Raji (cell line): ENCODE results near the gene WBP1.

Source experiments
- POLR2A ChIP-seq: IDR thresholded peaks from 2 replicates; pipeline ENCODE4 v1.6.1; 2011; ENCODE audit warnings: low read depth, low read length, control low read depth; ENCODE audit not compliant: insufficient read depth

WBP1 gene

DNA sequence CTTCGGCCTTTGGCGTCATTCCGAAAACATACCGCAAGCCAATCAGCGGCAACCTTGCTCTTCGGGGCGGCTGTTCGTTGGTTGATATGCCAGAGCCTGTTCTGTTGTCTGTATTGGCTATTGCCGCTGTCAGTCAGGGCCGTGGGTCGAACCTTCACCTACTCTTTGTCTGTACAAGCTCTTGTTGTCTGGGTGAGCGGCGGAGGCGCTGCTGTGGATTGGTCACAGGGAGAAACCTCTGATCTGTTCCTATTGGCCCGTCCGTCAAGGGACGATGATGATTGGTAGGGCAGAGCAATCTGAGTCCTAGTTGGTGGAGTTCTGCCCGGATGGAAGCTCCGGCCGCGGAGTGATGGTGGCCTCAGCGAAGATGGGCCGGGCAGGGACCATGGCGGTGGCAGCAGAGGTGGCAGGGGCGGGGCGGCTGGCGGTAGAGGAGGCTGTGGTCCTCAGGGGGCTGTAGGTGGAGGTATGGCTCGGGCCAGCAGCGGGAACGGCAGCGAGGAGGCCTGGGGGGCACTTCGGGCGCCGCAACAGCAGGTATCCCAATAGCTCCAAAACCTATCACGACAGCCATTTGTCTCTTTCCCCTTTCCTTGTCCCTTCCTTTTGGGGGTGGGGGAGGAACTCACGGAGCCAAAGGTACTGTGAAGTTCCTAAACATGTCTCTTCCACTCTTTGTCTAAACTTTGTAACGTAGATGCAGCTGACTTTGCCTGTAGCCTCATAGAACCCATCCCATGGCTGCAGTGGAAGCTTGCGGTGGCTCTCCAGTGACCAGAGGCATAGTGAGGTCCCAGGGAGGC, at the start of gene WBP1:
WBP1 (plus strand) TSS at position 307 of the 806 bp plus-strand sequence; CDS start at position 472, 165 bp downstream.
- TF ChIP-seq POLR2A = peak; percentile 46

DNA sequence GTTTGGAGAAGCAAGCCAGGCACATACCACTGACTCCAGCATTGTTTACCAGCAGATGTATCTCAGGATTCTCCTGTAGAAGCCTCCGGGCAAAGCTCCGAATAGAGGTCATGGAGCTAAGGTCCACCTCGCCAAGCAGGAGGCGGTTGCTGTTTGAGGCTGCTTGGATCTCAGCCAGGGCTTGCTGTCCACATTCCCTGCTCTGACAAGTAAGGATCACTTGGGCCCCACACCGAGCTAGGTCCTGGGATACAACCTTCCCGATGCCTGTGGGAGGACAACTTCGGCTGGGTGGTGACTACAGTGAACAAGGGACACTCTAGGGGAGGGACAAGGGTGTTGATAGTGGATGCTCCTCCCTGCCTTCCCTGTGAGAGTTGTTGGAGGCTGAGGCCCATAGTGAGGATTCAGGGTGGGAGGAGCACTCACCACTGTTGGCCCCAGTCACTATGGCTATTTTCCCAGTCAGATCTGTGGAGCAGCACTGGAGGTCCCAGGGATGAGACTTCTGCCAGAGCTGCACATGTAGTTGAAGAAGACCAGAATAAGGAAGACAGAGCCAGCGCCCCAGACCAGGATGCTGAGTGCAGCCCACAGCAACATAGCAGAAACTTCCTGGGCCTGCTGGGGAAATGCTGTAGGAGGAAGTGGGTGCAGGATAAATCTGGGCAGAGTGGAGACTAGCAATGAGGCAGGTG, 45.1 kb upstream of the WBP1 start:
- no peak for TF ChIP-seq POLR2A

DNA sequence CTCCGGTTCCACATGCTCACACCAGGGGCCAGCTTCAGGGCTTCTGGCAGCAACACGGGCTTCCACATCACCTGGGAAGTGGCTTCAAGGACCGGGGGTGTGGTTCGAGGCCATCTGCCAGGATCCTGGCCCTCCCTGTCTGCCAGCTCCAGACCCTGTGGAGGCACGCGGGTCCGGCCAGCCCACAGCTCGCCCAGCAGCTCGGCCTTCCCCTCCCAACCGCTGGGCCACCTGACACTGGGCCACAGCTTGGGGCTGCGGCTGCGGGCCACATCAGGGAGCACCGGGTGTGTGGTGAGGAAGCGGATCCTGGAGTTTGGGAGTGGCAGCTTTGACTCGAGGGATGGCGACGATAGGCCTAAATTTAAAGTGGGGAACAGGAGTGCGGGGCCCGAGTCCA, 43.8 kb upstream of the WBP1 start:
- TF ChIP-seq POLR2A = no peak

DNA sequence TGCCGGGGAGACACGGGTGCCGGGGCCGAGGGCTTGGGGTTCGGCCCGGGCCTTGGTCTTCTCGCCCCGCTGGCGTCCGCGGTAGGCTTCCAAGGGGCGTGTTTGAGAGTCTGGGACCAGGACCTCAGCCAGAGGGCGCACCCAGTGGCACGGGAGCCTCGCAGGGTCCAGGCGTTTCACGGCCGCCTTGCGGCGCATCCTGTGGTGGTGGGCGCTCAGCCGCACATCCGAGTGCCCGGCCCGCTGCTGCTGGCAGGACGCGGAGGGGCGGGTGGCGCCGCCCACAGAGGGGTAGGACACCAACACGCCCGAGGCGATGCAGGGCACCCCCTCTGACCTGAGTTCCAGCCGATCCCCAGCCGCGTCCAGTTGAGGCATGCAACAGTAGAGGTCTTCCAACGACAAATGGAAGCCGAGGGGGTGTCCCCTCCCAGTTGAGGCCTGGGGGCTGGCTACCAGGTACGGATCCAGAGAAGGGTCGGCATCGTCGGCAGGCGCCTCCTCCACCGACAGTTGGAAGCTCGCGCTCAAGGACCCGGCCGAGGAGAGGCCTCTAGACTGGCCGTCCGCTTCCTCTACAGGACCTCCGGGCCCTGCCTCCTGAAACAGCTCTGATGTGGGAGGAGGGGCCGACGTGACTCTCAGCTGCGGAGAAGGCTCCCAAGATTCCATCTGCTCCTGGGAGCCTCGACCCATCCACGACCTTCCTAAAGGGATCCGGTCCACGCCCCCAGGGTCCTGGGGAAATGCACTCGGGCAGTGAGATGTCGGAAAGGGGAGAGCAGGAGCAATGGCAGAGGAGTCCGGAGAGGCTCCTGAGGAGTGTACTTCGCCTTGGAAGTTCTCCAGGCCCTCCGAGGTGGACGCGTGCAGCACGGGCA, 43.1 kb upstream of the WBP1 start:
- no peak for TF ChIP-seq POLR2A

DNA sequence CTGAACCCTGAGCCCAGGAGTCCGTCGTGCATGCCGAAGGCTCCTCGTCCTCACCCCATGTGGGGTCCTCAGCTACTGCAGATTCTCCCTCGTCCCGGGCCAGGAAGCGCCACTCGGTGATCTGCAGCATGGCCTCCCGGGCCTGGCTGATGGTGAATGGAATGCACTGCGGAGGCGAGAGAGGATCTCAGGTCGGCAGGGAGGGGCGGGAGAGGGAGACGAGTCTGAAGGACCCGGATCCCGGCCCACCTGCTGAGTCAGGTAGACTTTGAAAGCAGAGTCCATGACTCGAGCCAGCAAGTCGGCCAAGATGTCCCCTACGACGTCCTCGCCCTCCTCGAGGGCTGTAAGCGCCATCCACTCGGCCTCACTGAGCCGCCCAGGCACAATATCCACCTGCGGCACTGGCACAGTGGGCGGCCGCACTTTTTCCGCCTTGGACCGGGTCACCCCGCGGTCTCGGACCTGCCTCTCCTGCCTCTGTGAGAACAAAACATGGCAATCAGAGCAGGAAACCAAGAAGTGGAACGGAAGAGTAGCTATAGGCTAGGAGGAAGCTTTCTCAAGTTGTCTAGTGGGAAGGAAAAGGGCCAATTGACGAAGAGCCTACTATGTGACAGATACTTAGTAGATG, 42.4 kb upstream of the WBP1 start:
- TF ChIP-seq POLR2A = no peak

DNA sequence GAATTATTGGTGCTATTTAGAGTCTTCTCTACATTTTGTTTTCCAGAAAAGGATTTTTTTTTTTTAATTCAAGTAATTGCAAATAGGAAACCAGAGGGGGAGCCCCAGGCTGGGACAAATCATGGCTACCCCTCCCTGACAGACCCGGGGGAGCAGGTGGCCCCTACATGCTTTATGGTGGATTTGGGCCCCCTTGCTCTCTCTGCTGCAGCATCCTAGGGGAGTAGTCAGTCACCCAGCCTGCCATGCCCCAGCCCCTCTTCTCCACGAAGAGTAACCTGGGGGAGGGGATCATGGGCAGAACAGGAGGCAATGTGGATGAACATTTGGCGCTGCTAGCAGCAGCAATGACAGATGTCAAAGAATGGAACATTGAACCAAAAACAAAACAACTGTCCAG, 41.5 kb upstream of the WBP1 start:
- TF ChIP-seq POLR2A = no peak

DNA sequence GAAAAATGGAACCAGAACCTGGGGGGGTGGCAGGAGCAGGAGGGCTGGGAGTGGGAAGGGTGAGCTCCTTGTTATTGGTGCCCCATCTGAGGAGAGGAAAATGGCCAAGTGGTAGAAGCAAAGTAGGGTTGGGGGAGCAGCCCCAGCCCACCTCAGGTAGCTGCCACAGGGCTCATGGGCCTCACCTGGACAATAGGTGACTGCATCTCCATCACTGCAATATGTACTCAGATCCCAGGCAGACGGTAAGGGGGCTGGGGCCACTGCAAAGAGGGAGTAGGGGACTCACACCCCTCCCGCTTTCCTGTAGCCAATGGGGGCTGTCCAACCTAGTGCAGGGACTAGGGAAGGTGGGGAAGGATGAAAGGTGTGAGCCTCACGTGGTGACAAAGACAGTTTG, 41.0 kb upstream of the WBP1 start:
- TF ChIP-seq POLR2A = no peak

DNA sequence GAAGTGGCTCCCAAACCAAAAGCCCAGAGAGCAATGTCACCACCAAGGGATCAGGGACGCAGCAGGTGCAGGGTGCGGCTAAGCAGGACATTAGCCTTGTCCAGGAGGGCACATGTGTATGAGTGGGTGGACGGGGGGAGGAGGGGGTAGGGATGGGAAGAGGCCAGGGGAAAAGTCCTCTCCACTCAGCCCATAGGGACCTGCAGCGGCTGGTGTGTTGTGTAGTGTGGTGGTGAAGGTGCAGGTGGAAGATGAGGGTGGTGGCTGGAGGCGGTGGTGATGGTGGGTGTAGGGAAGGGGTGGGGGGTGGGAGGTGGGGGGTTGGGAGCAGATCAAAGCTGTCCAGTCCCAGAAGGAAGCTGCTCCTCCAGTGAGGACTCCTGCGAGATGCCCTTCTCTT, 40.5 kb upstream of the WBP1 start:
- no peak for TF ChIP-seq POLR2A

DNA sequence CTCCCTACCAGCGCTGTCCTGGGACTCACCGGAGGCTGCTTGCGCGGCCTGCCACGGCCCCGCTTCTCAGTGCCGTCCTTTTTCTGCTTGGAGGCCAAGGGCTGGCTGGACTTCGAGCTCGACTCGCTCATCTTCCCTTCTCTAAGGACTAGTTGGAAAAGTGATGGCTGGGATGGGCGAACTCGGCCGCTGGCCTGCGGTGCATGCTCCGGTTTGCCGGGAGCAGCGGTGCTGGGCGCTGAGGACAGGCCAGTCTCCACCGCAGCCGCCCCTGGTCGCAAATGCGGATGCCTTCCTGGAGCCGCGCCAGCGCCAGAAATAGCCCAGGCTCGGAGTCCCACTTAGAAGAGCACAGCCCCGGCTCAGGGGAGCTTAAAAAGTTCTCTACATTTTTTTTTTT, 39.9 kb upstream of the WBP1 start:
- TF ChIP-seq POLR2A = no peak

DNA sequence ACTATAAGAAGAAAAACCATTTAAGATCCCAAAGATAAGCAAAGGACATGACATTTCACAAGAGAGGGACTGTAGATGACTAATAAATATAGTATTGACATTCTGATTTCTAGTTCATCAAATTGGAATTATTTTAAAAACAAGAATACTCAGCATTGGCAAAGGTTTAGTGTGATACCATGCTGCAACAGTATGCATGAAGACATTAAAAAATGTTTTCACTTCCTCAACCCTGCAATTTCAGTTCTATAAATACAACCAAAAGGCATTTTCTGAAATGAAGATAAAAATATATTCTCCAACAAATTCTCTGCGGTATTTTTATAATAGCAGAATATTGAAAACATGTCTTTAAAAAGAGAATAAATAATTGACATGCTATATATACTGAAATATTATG, 38.9 kb upstream of the WBP1 start:
- no peak for TF ChIP-seq POLR2A

DNA sequence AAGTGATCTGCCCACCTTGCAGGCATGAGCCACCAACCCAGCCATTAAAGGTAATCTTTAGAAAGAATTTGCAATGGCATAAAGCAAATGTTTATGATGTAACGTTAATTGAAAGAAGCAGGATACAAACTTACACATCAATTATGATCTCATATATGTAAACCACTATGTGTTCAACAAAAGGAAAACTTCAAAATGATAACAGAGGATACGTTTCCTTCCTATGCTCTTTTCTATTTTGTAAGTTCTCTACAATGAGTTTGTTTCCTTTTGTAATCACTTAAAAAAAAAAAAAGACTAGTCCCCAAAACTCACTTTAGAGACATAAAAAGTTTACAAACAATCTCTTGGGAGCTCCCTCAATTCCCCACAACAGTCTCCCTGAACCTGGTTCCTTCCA, 38.2 kb upstream of the WBP1 start:
- no peak for TF ChIP-seq POLR2A

DNA sequence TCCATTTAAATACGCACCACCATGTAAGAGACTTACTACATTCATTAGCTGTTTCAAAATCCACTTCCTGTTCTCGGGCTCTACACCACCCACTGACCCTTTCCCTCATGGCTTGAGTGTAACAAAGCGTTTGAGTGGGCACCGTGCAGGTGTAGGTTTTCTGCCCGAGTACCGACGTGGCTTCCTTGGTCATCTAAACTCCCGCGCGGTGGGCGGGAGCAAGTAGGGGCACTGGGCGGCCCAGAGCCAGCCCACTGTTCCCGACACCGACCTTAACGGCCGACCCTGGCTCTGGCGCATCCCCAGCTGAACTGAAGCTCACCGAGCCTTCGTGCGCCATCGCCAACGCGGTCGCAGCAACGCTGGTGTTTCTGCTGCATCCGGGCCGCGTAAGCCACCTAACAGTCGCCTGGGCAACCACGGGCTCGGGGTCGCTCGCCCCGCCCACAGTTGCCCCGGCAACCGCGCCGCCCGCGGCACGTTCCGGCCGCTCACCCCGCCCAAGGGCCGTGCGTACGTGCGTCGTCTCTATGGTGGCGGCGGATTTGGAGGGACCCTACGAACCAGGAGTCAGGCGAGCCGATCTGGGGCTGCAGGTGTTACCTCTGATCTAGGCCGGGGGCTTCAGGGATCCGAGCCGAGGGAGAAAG, 36.9 kb upstream of the WBP1 start, which contains the start of the genes C2orf81 and WDR54:
C2orf81 (minus strand) TSS at position 399 of the 650 bp plus-strand sequence; CDS start at position 340, 59 bp downstream.
WDR54 (plus strand) TSS at position 510 of the 650 bp plus-strand sequence. CDS start 424 bp downstream, outside the sequence.
- TF ChIP-seq POLR2A = peak; percentile 96

DNA sequence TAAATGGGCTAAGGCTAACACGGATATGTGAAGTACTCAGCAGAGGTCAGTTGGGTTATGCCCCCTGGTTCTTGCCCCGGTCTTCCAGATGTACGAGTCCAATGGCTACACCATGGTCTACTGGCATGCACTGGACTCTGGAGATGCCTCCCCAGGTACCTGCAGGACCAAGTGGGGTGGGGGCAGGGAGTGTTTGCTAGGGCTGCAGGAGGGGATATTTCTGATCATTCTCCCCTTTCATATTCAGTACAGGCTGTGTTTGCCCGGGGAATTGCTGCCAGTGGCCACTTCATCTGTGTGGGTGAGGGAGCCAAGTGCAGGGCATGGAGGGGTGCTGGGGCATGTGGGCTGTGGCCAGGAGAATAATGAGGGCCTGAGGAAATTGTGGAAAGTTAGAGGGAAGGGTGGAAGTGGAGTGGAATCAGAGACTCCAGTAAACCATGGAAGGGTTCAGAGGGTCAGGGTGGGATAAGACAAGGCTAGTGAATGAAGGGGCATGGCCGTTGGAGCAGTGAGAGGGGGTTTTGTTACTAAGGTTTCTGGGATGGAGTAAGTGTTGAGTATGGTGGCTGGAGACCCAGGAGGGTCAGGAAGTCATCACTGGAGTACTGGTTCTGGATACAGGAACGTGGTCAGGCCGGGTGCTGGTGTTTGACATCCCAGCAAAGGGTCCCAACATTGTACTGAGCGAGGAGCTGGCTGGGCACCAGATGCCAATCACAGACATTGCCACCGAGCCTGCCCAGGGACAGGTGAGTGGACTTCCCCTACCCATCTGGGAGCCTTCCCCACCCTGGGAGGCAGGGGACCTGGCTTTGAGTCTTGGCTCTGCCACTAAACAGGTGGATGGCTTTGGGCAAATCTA, 34.8 kb upstream of the WBP1 start:
- no peak for TF ChIP-seq POLR2A
